H1 (cell line): ENCODE measurements around the gene LIG1. TPM values are rescaled to one million over a fixed set of nuclear protein-coding genes. Genes with fewer than 3 reads are reported as not detected.
A peak's percentile ranks its signal among the peaks of the same experiment; 100 is the strongest.

Source experiments
- CTCF ChIA-PET: fragments of 300-600 bp; sonication (Branson Sonifier 250); formaldehyde crosslinking; loops from one replicate; lab custom pipeline; 2021; ENCODE audit not compliant: partially characterized antibody; lab: Charles Lee
- POLR2A ChIA-PET: fragments of 300-600 bp; sonication (Branson Sonifier 250); formaldehyde crosslinking; loops from one replicate; lab custom pipeline; 2021; ENCODE audit warnings: inconsistent platforms; ENCODE audit not compliant: partially characterized antibody; lab: Charles Lee
- DNase-seq, 2 experiments: peaks; one replicate each; pipeline versions ENCODE4 v3.0.0 to v3.0.0-alpha.2; 2010 to 2022; ENCODE audit warnings: low spot score in 2 of 2, low read depth in 1 of 2, mixed read lengths in 1 of 2
- FAIRE-seq: peaks from 2 replicates; lab custom pipeline; 2011; peaks lifted over from hg19 to GRCh38; lab: Jason Lieb, UNC
- H2AFZ ChIP-seq: 2 replicates; pipeline ENCODE4 v1.8.1; 2012; ENCODE audit warnings: low read length, inconsistent platforms
- H2AK5ac ChIP-seq: 2 replicates; pipeline ENCODE4 v1.6.1; 2013; ENCODE audit warnings: low read depth, low read length
- H2BK120ac ChIP-seq: replicated peaks from 2 replicates; pipeline ENCODE3; 2013; ENCODE audit warnings: low read depth, low read length, inconsistent platforms
- H2BK12ac ChIP-seq: 2 replicates; pipeline ENCODE4 v1.6.1; 2013; ENCODE audit warnings: low read depth, low read length
- H2BK15ac ChIP-seq: 2 replicates; pipeline ENCODE4 v1.6.1; 2013; ENCODE audit warnings: low read length
- H2BK20ac ChIP-seq: 2 replicates; pipeline ENCODE4 v1.6.1; 2013; ENCODE audit warnings: low read length
- H2BK5ac ChIP-seq: 2 replicates; pipeline ENCODE4 v1.6.1; 2013; ENCODE audit warnings: low read depth, low read length
- H3K14ac ChIP-seq: 2 replicates; pipeline ENCODE4 v1.6.1; 2013; ENCODE audit warnings: inconsistent platforms; ENCODE audit not compliant: insufficient read length
- H3K18ac ChIP-seq: 2 replicates; pipeline ENCODE4 v1.6.1; 2013; ENCODE audit warnings: low read length; ENCODE audit errors: extremely low read depth
- H3K23ac ChIP-seq: 2 replicates; pipeline ENCODE4 v1.6.1; 2013; ENCODE audit warnings: inconsistent platforms; ENCODE audit not compliant: insufficient read length
- H3K23me2 ChIP-seq: 2 replicates; pipeline ENCODE4 v1.6.1; 2013; ENCODE audit warnings: low read depth, low read length
- H3K27ac ChIP-seq: 2 replicates; pipeline ENCODE4 v1.6.1; 2011; ENCODE audit warnings: low read depth, low read length, inconsistent platforms
- H3K27me3 ChIP-seq, 4 experiments: replicated peaks in 1 of 4; 1 replicate in 1 of 4; 2 replicates in 3 of 4; pipeline versions ENCODE4 v1.6.1 to v1.8.1; 2011 to 2013; ENCODE audit warnings: low read length in 3 of 4, mild to moderate bottlenecking in 3 of 4, inconsistent platforms in 2 of 4, mixed read lengths in 2 of 4, moderate library complexity in 1 of 4; ENCODE audit not compliant: control insufficient read depth in 3 of 4, insufficient read depth in 3 of 4; ENCODE audit errors: extremely low read depth in 1 of 4
- H3K36me3 ChIP-seq, 4 experiments: 2 replicates each; pipeline versions ENCODE4 v1.6.1 to v1.8.1; 2011 to 2013; ENCODE audit warnings: mild to moderate bottlenecking in 4 of 4, low read length in 3 of 4, moderate library complexity in 2 of 4, control low read depth in 1 of 4, inconsistent platforms in 1 of 4; ENCODE audit not compliant: insufficient read depth in 4 of 4, control insufficient read depth in 2 of 4
- H3K4ac ChIP-seq: replicated peaks from 2 replicates; pipeline ENCODE3; 2013; ENCODE audit warnings: low read length, low read depth, mixed read lengths, inconsistent platforms; ENCODE audit not compliant: insufficient read length
- H3K4me1 ChIP-seq, 4 experiments: replicated peaks in 1 of 4; 1 replicate in 1 of 4; 2 replicates in 3 of 4; pipeline versions ENCODE4 v1.6.1 to v1.8.1; 2011 to 2013; ENCODE audit warnings: low read length in 3 of 4, inconsistent platforms in 2 of 4, mixed read lengths in 1 of 4; ENCODE audit not compliant: insufficient read depth in 4 of 4, control insufficient read depth in 3 of 4
- H3K4me2 ChIP-seq, 2 experiments: 2 replicates each; pipeline versions ENCODE4 v1.6.1 to v1.8.1; 2011 to 2013; ENCODE audit warnings: low read depth in 2 of 2, low read length in 2 of 2, control low read depth in 1 of 2, inconsistent platforms in 1 of 2, mild to moderate bottlenecking in 1 of 2; ENCODE audit not compliant: insufficient read depth in 1 of 2
- H3K4me3 ChIP-seq, 4 experiments: fragments of 200-600, 300-600 bp in 1 of 4; sonication (generic), shearing (Covaris generic), sonication (Bioruptor Twin) in 1 of 4; 2 replicates each; pipeline versions ENCODE4 v1.5.1 to v1.8.1; 2011 to 2016; ENCODE audit warnings: low read length in 4 of 4, low read depth in 3 of 4, control low read depth in 2 of 4, inconsistent platforms in 2 of 4, mild to moderate bottlenecking in 2 of 4, mixed read lengths in 1 of 4, moderate library complexity in 1 of 4; ENCODE audit not compliant: insufficient read depth in 2 of 4; ENCODE audit errors: extremely low read depth in 1 of 4
- H3K56ac ChIP-seq: replicated peaks from 2 replicates; pipeline ENCODE3; 2013; ENCODE audit warnings: low read depth, mild to moderate bottlenecking, mixed read lengths, low read length, inconsistent platforms; ENCODE audit not compliant: insufficient read length
- H3K79me1 ChIP-seq: 2 replicates; pipeline ENCODE4 v1.6.1; 2013; ENCODE audit warnings: low read depth, low read length, control low read depth
- H3K79me2 ChIP-seq, 2 experiments: 2 replicates each; pipeline versions ENCODE4 v1.6.1 to v1.8.1; 2012 to 2013; ENCODE audit warnings: low read length in 2 of 2, mild to moderate bottlenecking in 2 of 2, inconsistent platforms in 1 of 2; ENCODE audit not compliant: insufficient read depth in 2 of 2, control insufficient read depth in 1 of 2
- H3K9ac ChIP-seq, 4 experiments: replicated peaks in 1 of 4; 1 replicate in 1 of 4; 2 replicates in 3 of 4; pipeline versions ENCODE4 v1.6.1 to v1.8.1; 2011 to 2013; ENCODE audit warnings: low read depth in 3 of 4, low read length in 3 of 4, control low read depth in 2 of 4, mild to moderate bottlenecking in 2 of 4, moderate library complexity in 2 of 4, inconsistent platforms in 1 of 4; ENCODE audit errors: extremely low read depth in 1 of 4
- H3K9me3 ChIP-seq, 2 experiments: 2 replicates each; pipeline versions ENCODE4 v1.6.1 to v1.8.1; 2012 to 2013; ENCODE audit warnings: mild to moderate bottlenecking in 2 of 2, moderate library complexity in 2 of 2, control low read depth in 1 of 2, inconsistent platforms in 1 of 2, low read depth in 1 of 2, low read length in 1 of 2, mixed read lengths in 1 of 2; ENCODE audit not compliant: insufficient read depth in 2 of 2
- H4K20me1 ChIP-seq, 2 experiments: replicated peaks in 1 of 2; 2 replicates each; pipeline versions ENCODE3 to v1.8.1; 2011 to 2013; ENCODE audit warnings: inconsistent platforms in 2 of 2, low read length in 2 of 2, mild to moderate bottlenecking in 1 of 2; ENCODE audit not compliant: insufficient read depth in 2 of 2, control insufficient read depth in 1 of 2
- H4K5ac ChIP-seq: 2 replicates; pipeline ENCODE4 v1.6.1; 2013; ENCODE audit warnings: low read length, low read depth, mixed read lengths, inconsistent platforms; ENCODE audit not compliant: insufficient read length
- H4K8ac ChIP-seq: 2 replicates; pipeline ENCODE4 v1.8.0; 2013; ENCODE audit warnings: mild to moderate bottlenecking, moderate library complexity, low read length, inconsistent platforms; ENCODE audit not compliant: insufficient read depth; ENCODE audit errors: extremely low read depth
- H4K91ac ChIP-seq: replicated peaks from 2 replicates; pipeline ENCODE3; 2013; ENCODE audit warnings: low read length, mixed read lengths, inconsistent platforms; ENCODE audit not compliant: insufficient read length
- WGBS, 2 experiments: shearing (Covaris generic) in 1 of 2; methylation state at CpG; one replicate each; pipeline versions ENCODE4 v1.1.6 to v1.1.7; 2013 to 2015; ENCODE audit warnings: low lambda C conversion rate in 2 of 2, mixed read lengths in 2 of 2, inconsistent platforms in 1 of 2, low coverage in 1 of 2, missing lambda C conversion rate in 1 of 2; ENCODE audit not compliant: insufficient replicate concordance in 2 of 2, insufficient coverage in 1 of 2, insufficient read length in 1 of 2; ENCODE audit errors: extremely low coverage in 1 of 2, missing lambda C conversion rate in 1 of 2; 5-methylcytosine and 5-hydroxymethylcytosine counted together
- polyA plus RNA-seq, 7 experiments: library from polyadenylated mRNA; depleted of rRNA in 3 of 7; stranded (reverse) in 5 of 7; unstranded in 2 of 7; fragments of >200 nt in 5 of 7; fragments of 200-250 nt in 2 of 7; gene quantifications; 1 replicate in 5 of 7; 2 replicates in 1 of 7; 4 replicates in 1 of 7; pipeline versions ENCODE4 v1.2.1 to v1.2.3, GENCODE V29; 2011 to 2013; ENCODE audit warnings: missing spikeins in 2 of 7, mixed read lengths in 2 of 7
- total RNA-seq: library from RNA; stranded (reverse); fragmentation: NEBNext Ultra II Directional; extraction: Animal tissue kit (Norgen Biotek cat#: 25700); gene quantifications from 2 replicates; pipeline ENCODE4 v1.2.1, GENCODE V29; 2021

Gene LIG1
- total and polyA plus RNA-seq, 2 of the 8 experiments (the other 6 are each of a cell fraction or from before 2014, with no cell fraction given), result 67.6 to 113 TPM

- CTCF ChIA-PET, result interaction anchor here (0.6 to 1.5 kb wide), 3 partner anchors 9 to 60 kb away, joined by 3 to 5 read pairs (median 4); no protein-coding TSS in a partner anchor
- H3K4me1 ChIP-seq, result no peaks in the 10 kb centered on the region
Observed at GRCh38 chr19:48182434-48182833, 12.3 kb upstream of the LIG1 start.

More at GRCh38 chr19:48182434-48182833, 12.3 kb upstream of the LIG1 start:
- Histone ChIP-seq H3K27me3 (no peaks in the 10 kb centered on the region), H2BK20ac (no peak overlapping the region), H2AK5ac (no peak overlapping the region), H3K36me3 (peaks cover 0 to 26% (median 9%) of the 10 kb centered on the region in 4 experiments; a peak in 5 of 8 replicates), H3K4me2 (no peak overlapping the region), H4K20me1 (no peaks in the 10 kb centered on the region), H4K91ac (no peak overlapping the region), H4K5ac (no peak overlapping the region), H3K4ac (no peak overlapping the region), H3K56ac (no peak overlapping the region), H3K9me3 (peaks cover 12 to 14% of the 10 kb centered on the region in 2 experiments), H3K27ac (no peak overlapping the region), H2BK15ac (no peak overlapping the region), H3K23ac (no peak overlapping the region), H2AFZ (no peak overlapping the region), H2BK120ac (no peak overlapping the region), H3K4me3 (no peak overlapping the region), H2BK12ac (no peak overlapping the region), H3K23me2 (no peaks in the 10 kb centered on the region), H2BK5ac (no peak overlapping the region), H3K79me2 (no peaks in the 10 kb centered on the region), H3K9ac (no peak overlapping the region), H3K79me1 (no peaks in the 10 kb centered on the region), H3K18ac (no peak overlapping the region), H4K8ac (no peak overlapping the region), H3K14ac (no peak overlapping the region)
- WGBS, 2 experiments, result 96% methylated on average over 13 of the region's 38 CpGs; no CpG with 5 or more reads in 1 of the 2 experiments
- peak in 1 of 2 experiments; percentile 54 for DNase-seq
- FAIRE-seq, result no peak
- POLR2A ChIA-PET, result interaction anchor here (1.1 kb wide), 1 partner anchor 9 kb away, joined by 3 read pairs; no protein-coding TSS in a partner anchor
